IMR-90 (cell line): ENCODE data around the gene ATXN1. TPM values are rescaled to one million over a fixed set of nuclear protein-coding genes. Genes with fewer than 3 reads are reported as not detected.

Experiments
- ATAC-seq: fragments of 200-7000 bp; cut with Tn5 transposase; 2 replicates; pipeline ENCODE4 v1.9.1; 2020; ENCODE audit warnings: low read depth, mild to moderate bottlenecking, moderate library complexity
- BruUV-seq: library from RNA; stranded (reverse); fragments of 400-500 nt; replicated peaks from 2 replicates; lab custom pipeline; 2021; lab: Mats Ljungman, UMichigan
- CTCF ChIA-PET: fragments of 300-600 bp; formaldehyde crosslinking; extraction: SDS; loops from one replicate; lab custom pipeline; 2021; ENCODE audit warnings: antibody characterized with exemption; lab: Yijun Ruan, JAX
- POLR2A ChIA-PET: fragments of 300-600 bp; sonication (Branson Sonifier 250); formaldehyde crosslinking; loops from one replicate; lab custom pipeline; 2022; ENCODE audit warnings: antibody characterized with exemption; ENCODE audit not compliant: unreplicated experiment; lab: Charles Lee
- DNase-seq: peaks from one replicate; pipeline ENCODE4 v3.0.0; 2013
- H2AFZ ChIP-seq: replicated peaks from 2 replicates; pipeline ENCODE3; 2013; ENCODE audit warnings: low read length, mild to moderate bottlenecking; ENCODE audit not compliant: poor library complexity
- H2AK5ac ChIP-seq: 2 replicates; pipeline ENCODE4 v1.6.1; 2013; ENCODE audit warnings: low read depth, low read length, inconsistent platforms
- H2AK9ac ChIP-seq: replicated peaks from 2 replicates; pipeline ENCODE3; 2013; ENCODE audit warnings: mild to moderate bottlenecking, low read depth, low read length, moderate library complexity; ENCODE audit not compliant: poor library complexity
- H2BK120ac ChIP-seq: 2 replicates; pipeline ENCODE4 v1.6.1; 2013; ENCODE audit warnings: low read depth, low read length, inconsistent platforms
- H2BK15ac ChIP-seq: 3 replicates; pipeline ENCODE4 v1.6.1; 2013; ENCODE audit warnings: low read depth, low read length, inconsistent platforms
- H2BK20ac ChIP-seq: 2 replicates; pipeline ENCODE4 v1.6.1; 2013; ENCODE audit warnings: low read depth, mild to moderate bottlenecking, inconsistent platforms, low read length, moderate library complexity
- H2BK5ac ChIP-seq: 2 replicates; pipeline ENCODE4 v1.6.1; 2013; ENCODE audit warnings: mild to moderate bottlenecking, low read depth, low read length, inconsistent platforms; ENCODE audit not compliant: poor library complexity, severe bottlenecking
- H3K14ac ChIP-seq: replicated peaks from 2 replicates; pipeline ENCODE4 v1.6.1; 2013; ENCODE audit warnings: low read depth, low read length, inconsistent platforms
- H3K18ac ChIP-seq: 2 replicates; pipeline ENCODE4 v1.6.1; 2013; ENCODE audit warnings: low read depth, low read length, control low read depth
- H3K23ac ChIP-seq: 2 replicates; pipeline ENCODE4 v1.6.1; 2013; ENCODE audit warnings: low read depth, low read length, inconsistent platforms
- H3K27ac ChIP-seq: 2 replicates; pipeline ENCODE4 v1.5.1; 2013; ENCODE audit warnings: mild to moderate bottlenecking, control low read depth, low read length; ENCODE audit not compliant: insufficient read depth
- H3K27me3 ChIP-seq: 2 replicates; pipeline ENCODE4 v1.6.1; 2013; ENCODE audit warnings: low read length; ENCODE audit not compliant: control insufficient read depth, insufficient read depth
- H3K36me3 ChIP-seq: 2 replicates; pipeline ENCODE4 v1.6.1; 2013; ENCODE audit warnings: low read length, mixed read lengths; ENCODE audit not compliant: control insufficient read depth, insufficient read depth
- H3K4ac ChIP-seq: 2 replicates; pipeline ENCODE4 v1.6.1; 2013; ENCODE audit warnings: low read depth, low read length, inconsistent platforms
- H3K4me1 ChIP-seq: 2 replicates; pipeline ENCODE4 v1.6.1; 2013; ENCODE audit warnings: low read length, mixed read lengths; ENCODE audit not compliant: control insufficient read depth, insufficient read depth
- H3K4me2 ChIP-seq: 2 replicates; pipeline ENCODE4 v1.6.1; 2013; ENCODE audit warnings: low read depth, mild to moderate bottlenecking, control low read depth, low read length, moderate library complexity
- H3K4me3 ChIP-seq: 2 replicates; pipeline ENCODE4 v1.5.1; 2013; ENCODE audit warnings: low read depth, mild to moderate bottlenecking, control low read depth, low read length, moderate library complexity; ENCODE audit not compliant: insufficient read depth
- H3K56ac ChIP-seq: 2 replicates; pipeline ENCODE4 v1.6.1; 2013; ENCODE audit warnings: low read length, inconsistent platforms; ENCODE audit not compliant: insufficient read depth; ENCODE audit errors: extremely low read depth
- H3K79me1 ChIP-seq, 2 experiments: 2 replicates each; pipeline ENCODE4 v1.6.1; 2013; ENCODE audit warnings: low read length in 2 of 2, inconsistent platforms in 1 of 2, low read depth in 1 of 2
- H3K9ac ChIP-seq: 2 replicates; pipeline ENCODE4 v1.6.1; 2013; ENCODE audit warnings: low read depth, low read length, control low read depth
- H3K9me1 ChIP-seq: 2 replicates; pipeline ENCODE4 v1.6.1; 2013; ENCODE audit warnings: low read length, inconsistent platforms; ENCODE audit not compliant: insufficient read depth
- H3K9me3 ChIP-seq: 2 replicates; pipeline ENCODE4 v1.6.1; 2013; ENCODE audit warnings: low read length; ENCODE audit not compliant: control insufficient read depth, insufficient read depth
- H4K20me1 ChIP-seq: 2 replicates; pipeline ENCODE4 v1.6.1; 2013; ENCODE audit warnings: low read length, inconsistent platforms; ENCODE audit not compliant: insufficient read depth
- H4K5ac ChIP-seq: 2 replicates; pipeline ENCODE4 v1.6.1; 2013; ENCODE audit warnings: mild to moderate bottlenecking, low read depth, low read length, control low read depth
- H4K8ac ChIP-seq, 2 experiments: 2 replicates each; pipeline ENCODE4 v1.6.1; 2013; ENCODE audit warnings: low read depth in 2 of 2, low read length in 2 of 2, control low read depth in 1 of 2, inconsistent platforms in 1 of 2
- H4K91ac ChIP-seq: 2 replicates; pipeline ENCODE4 v1.6.1; 2013; ENCODE audit warnings: low read depth, low read length, inconsistent platforms; ENCODE audit not compliant: insufficient read depth
- ELK1 ChIP-seq: fragments of 150-350 bp; IDR thresholded peaks from 2 replicates; pipeline ENCODE4 v1.6.1; 2016; ENCODE audit warnings: low read depth, mild to moderate bottlenecking, low read length, moderate library complexity, borderline replicate concordance
- FOS ChIP-seq: fragments of 150-350 bp; IDR thresholded peaks from 2 replicates; pipeline ENCODE4 v1.6.1; 2016; ENCODE audit warnings: low read depth, low read length
- RAD21 ChIP-seq: IDR thresholded peaks from 2 replicates; pipeline ENCODE4 v1.6.1; 2012; ENCODE audit warnings: low read length, improper control_type of control experiment
- RCOR1 ChIP-seq: IDR thresholded peaks from 2 replicates; pipeline ENCODE4 v1.6.1; 2012; ENCODE audit warnings: mild to moderate bottlenecking, low read length, improper control_type of control experiment; ENCODE audit not compliant: insufficient replicate concordance
- RFX5 ChIP-seq: IDR thresholded peaks from 2 replicates; pipeline ENCODE4 v1.8.0; 2012; ENCODE audit warnings: low read depth, mild to moderate bottlenecking, low read length, moderate library complexity
- SMC3 ChIP-seq: fragments of 150-350 bp; IDR thresholded peaks from 2 replicates; pipeline ENCODE4 v1.6.1; 2016; ENCODE audit warnings: low read depth, mild to moderate bottlenecking, antibody characterized with exemption, low read length, moderate library complexity
- WGBS, 2 experiments: methylation state at CpG; one replicate each; pipeline versions ENCODE4 v1.1.5 to v1.1.7; 2013; ENCODE audit warnings: missing lambda C conversion rate in 2 of 2; ENCODE audit not compliant: insufficient read length in 1 of 2; ENCODE audit errors: extremely low coverage in 2 of 2; 5-methylcytosine and 5-hydroxymethylcytosine counted together
- dilution Hi-C: fragments of 300-500 bp; cut with HindIII; formaldehyde crosslinking; loops from one replicate; pipeline ENCODE4 v1.14.3; 2018; ENCODE audit warnings: low sequenced_read_pairs; ENCODE audit not compliant: unreplicated experiment
- in situ Hi-C: fragments of 300-500 bp; cut with MboI; formaldehyde crosslinking; loops from 3 replicates; pipeline ENCODE4 v1.14.3; 2019; ENCODE audit warnings: low sequenced_read_pairs, inconsistent platforms, mixed read lengths
- intact Hi-C: fragments of 100-400 bp; cut with micrococcal nuclease; formaldehyde crosslinking; loops from 2 replicates; pipeline ENCODE4 v1.10.0; 2022
- polyA plus RNA-seq, 3 experiments: library from polyadenylated mRNA; depleted of rRNA; stranded (reverse); fragments of >200 nt; gene quantifications; 2 replicates each; pipeline ENCODE4 v1.2.3, GENCODE V29; 2012; ENCODE audit warnings: low replicate concordance in 1 of 3
- total RNA-seq: library from RNA; depleted of rRNA; stranded (reverse); fragments of >200 nt; gene quantifications from 2 replicates; pipeline ENCODE4 v1.2.3, GENCODE V29; 2012
- TF ChIP-seq, protein P1 (sequence below): fragments of 150-350 bp; IDR thresholded peaks from 2 replicates; pipeline ENCODE4 v1.6.1; 2017; ENCODE audit warnings: mild to moderate bottlenecking, antibody characterized with exemption, low read length, low read depth

Gene ATXN1
- total and polyA plus RNA-seq, 2 of the 4 experiments (the other 2 are of a cell fraction), result 7.3 to 11.1 TPM

DNA sequence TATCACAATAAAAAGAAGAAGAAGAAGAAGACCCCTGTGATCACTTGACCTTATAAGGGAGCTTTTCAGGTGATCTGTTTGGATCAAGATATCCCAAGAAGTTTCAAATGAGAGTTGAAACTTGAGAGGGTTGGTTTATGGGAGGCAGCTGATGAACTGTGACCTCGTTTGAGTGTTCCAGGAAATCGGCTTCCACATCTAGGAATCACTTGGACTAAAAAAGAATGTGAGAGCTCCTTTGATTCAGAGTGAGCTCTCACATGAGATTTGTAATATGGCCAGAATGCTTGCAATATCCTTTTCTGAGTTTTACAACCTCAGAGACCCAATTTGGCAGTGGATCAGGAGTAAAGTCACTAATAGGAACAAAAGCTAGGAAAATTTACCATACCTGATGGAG lies 228.1 kb downstream of the ATXN1 start:
- no TSS peak for BruUV-seq
- peaks cover 3% of the 10 kb centered on the region; the same call in 1 of the 2 replicates for H4K20me1 ChIP-seq
- H2BK20ac ChIP-seq, result no peak overlapping the region
- H4K91ac ChIP-seq, result no peak overlapping the region
- no CpG with 5 or more reads among the region's 2 CpGs for WGBS, 2 experiments
- TF ChIP-seq FOS (no peak), RCOR1 (no peak), SMC3 (no peak), ELK1 (no peak), RAD21 (no peak), RFX5 (no peak)
- TF ChIP-seq, protein P1, sequence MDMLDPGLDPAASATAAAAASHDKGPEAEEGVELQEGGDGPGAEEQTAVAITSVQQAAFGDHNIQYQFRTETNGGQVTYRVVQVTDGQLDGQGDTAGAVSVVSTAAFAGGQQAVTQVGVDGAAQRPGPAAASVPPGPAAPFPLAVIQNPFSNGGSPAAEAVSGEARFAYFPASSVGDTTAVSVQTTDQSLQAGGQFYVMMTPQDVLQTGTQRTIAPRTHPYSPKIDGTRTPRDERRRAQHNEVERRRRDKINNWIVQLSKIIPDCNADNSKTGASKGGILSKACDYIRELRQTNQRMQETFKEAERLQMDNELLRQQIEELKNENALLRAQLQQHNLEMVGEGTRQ, result no peak
- no peaks in the 10 kb centered on the region for H3K4me1 ChIP-seq
- H3K9me3 ChIP-seq, result no peaks in the 10 kb centered on the region
- H3K56ac ChIP-seq, result no peak overlapping the region
- ChIA-PET CTCF (no interaction called here), POLR2A (no interaction called here)
- peaks cover 8 to 9% of the 10 kb centered on the region in 2 experiments; a peak in 3 of 4 replicates for H3K79me1 ChIP-seq
- H3K9ac ChIP-seq, result no peak overlapping the region
- H3K4me2 ChIP-seq, result no peak overlapping the region
- no peak overlapping the region for H3K23ac ChIP-seq
- intact Hi-C loops (no loop called here), dilution Hi-C loops (no loop called here), in situ Hi-C loops (no loop called here)
- DNase-seq (no peak), ATAC-seq (no peak)
- H3K18ac ChIP-seq, result no peak overlapping the region
- H3K27ac ChIP-seq, result no peak overlapping the region
- H3K9me1 ChIP-seq, result peaks cover 3% of the 10 kb centered on the region; the same call in 1 of the 2 replicates
- no peak overlapping the region for H3K4me3 ChIP-seq
- H2AFZ ChIP-seq, result no peak overlapping the region
- H3K36me3 ChIP-seq, result no peaks in the 10 kb centered on the region; the same call in 1 of the 2 replicates
- H2BK5ac ChIP-seq, result no peak overlapping the region
- H2BK15ac ChIP-seq, result no peak overlapping the region
- H2BK120ac ChIP-seq, result no peak overlapping the region
- H2AK5ac ChIP-seq, result no peak overlapping the region
- no peak overlapping the region for H3K4ac ChIP-seq
- no peaks in the 10 kb centered on the region for H3K27me3 ChIP-seq
- no peak overlapping the region for H2AK9ac ChIP-seq
- no peak overlapping the region for H3K14ac ChIP-seq
- H4K5ac ChIP-seq, result no peak overlapping the region
- no peak overlapping the region for H4K8ac ChIP-seq
